CD4-positive, CD25-positive, alpha-beta regulatory T cell (primary cell): ENCODE results near the gene TXNDC9. TPM values are rescaled to one million over a fixed set of nuclear protein-coding genes. Genes with fewer than 3 reads are reported as not detected.
"Not testable (repeated sequence)": the region's sequence is repeated elsewhere in the genome, so short reads cannot be mapped to it uniquely, and the experiment has no call there.

Experiments
- ATAC-seq, 2 donors: fragments of 150-1000 bp; cut with Tn5 transposase; one replicate each; pipeline ENCODE4 v1.10.0; 2021; ENCODE audit warnings: low read depth in 2 of 2, moderate number of reproducible peaks in 2 of 2, moderate library complexity in 1 of 2
- DNase-seq, 3 donors: peaks; one replicate each; pipeline versions ENCODE4 v3.0.0 to v3.0.0-alpha.2; 2012 to 2022; ENCODE audit warnings: mixed read lengths in 1 of 3
- H3K27ac ChIP-seq: one replicate; pipeline ENCODE4 v1.7.0; 2013; ENCODE audit warnings: mild to moderate bottlenecking, low read length; ENCODE audit not compliant: insufficient read depth, poor library complexity, severe bottlenecking
- H3K27me3 ChIP-seq: one replicate; pipeline ENCODE4 v1.7.0; 2013; ENCODE audit warnings: low read length; ENCODE audit not compliant: control insufficient read depth, insufficient read depth
- H3K36me3 ChIP-seq: one replicate; pipeline ENCODE4 v1.7.0; 2013; ENCODE audit warnings: mild to moderate bottlenecking, low read length, moderate library complexity; ENCODE audit not compliant: control insufficient read depth, insufficient read depth
- H3K4me1 ChIP-seq: 2 replicates; pipeline ENCODE4 v1.7.0; 2013; ENCODE audit warnings: mild to moderate bottlenecking, low read length; ENCODE audit not compliant: insufficient read depth, control insufficient read depth, poor library complexity, severe bottlenecking
- H3K4me3 ChIP-seq: one replicate; pipeline ENCODE4 v1.7.0; 2013; ENCODE audit warnings: low read depth, mild to moderate bottlenecking, low read length, moderate library complexity
- H3K9me3 ChIP-seq, 2 experiments: 1 replicate in 1 of 2; 2 replicates in 1 of 2; pipeline ENCODE4 v1.7.0; 2013; ENCODE audit warnings: low read length in 2 of 2, mild to moderate bottlenecking in 1 of 2, moderate library complexity in 1 of 2; ENCODE audit not compliant: control insufficient read depth in 2 of 2
- H3K27ac Mint-ChIP-seq, 3 donors: one replicate each; pipeline ENCODE4 v1.8.0; 2020 to 2022; ENCODE audit warnings: mild to moderate bottlenecking in 3 of 3, mixed read lengths in 3 of 3, moderate library complexity in 2 of 3
- H3K27me3 Mint-ChIP-seq: one replicate; pipeline ENCODE4 v1.8.0; 2022; ENCODE audit warnings: mild to moderate bottlenecking, mixed read lengths
- H3K36me3 Mint-ChIP-seq: one replicate; pipeline ENCODE4 v1.8.0; 2020; ENCODE audit warnings: mixed read lengths
- H3K4me1 Mint-ChIP-seq, 4 donors: one replicate each; pipeline ENCODE4 v1.8.0; 2020 to 2022; ENCODE audit warnings: mixed read lengths in 4 of 4, mild to moderate bottlenecking in 1 of 4
- H3K4me3 Mint-ChIP-seq, 4 donors: one replicate each; pipeline ENCODE4 v1.8.0; 2020 to 2022; ENCODE audit warnings: mild to moderate bottlenecking in 4 of 4, mixed read lengths in 4 of 4, moderate library complexity in 3 of 4
- H3K9me3 Mint-ChIP-seq, 7 donors: one replicate each; pipeline ENCODE4 v1.8.0; 2020 to 2022; ENCODE audit warnings: mixed read lengths in 7 of 7, mild to moderate bottlenecking in 3 of 7, moderate library complexity in 2 of 7
- polyA plus RNA-seq, 4 donors: library from polyadenylated mRNA; unstranded; fragments of 300-500 nt; fragmentation: Illumina TruSeq; gene quantifications; one replicate each; pipeline ENCODE4 v1.2.3, GENCODE V29; 2021
- total RNA-seq: library from RNA; stranded (reverse); gene quantifications from one replicate; pipeline ENCODE4 v1.2.3, GENCODE V29; 2022

Gene TXNDC9
- total and polyA plus RNA-seq, 5 donors from 2014 or later, result 15.1 to 83.6 (median 69.7) TPM

DNA sequence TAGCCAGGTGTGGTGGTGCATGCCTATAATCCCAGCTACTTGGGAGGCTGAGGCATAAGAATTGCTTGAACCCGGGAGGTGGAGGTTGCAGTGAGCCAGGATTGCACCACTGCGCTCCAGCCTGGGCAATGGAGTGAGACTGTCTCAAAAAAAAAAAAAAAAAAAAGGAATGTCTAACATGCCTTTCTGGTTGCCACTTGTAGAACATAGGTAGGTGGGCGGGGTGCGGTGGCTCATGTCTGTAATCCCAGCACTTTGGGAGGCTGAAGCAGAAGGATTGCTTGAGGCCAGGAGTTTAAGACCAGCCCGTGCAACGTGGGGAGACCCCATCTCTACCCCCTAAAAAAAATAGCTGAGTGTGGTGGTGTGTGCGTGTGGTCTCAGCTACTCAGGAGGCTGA lies 9.3 kb upstream of the TXNDC9 start:
- not testable (repeated sequence) for H3K27ac ChIP-seq, H3K27me3 ChIP-seq, H3K36me3 ChIP-seq, H3K9me3 ChIP-seq, H3K27me3 Mint-ChIP-seq, H3K4me3 Mint-ChIP-seq, H3K9me3 Mint-ChIP-seq, H3K4me3 ChIP-seq, H3K36me3 Mint-ChIP-seq, DNase-seq, ATAC-seq
- peak overlapping the region in 1 of 3 donors; percentile 37 for H3K27ac Mint-ChIP-seq
- H3K4me1 ChIP-seq, result peaks cover 17% of the 10 kb centered on the region
- peaks cover 35 to 78% (median 51%) of the 10 kb centered on the region in 4 donors for H3K4me1 Mint-ChIP-seq

DNA sequence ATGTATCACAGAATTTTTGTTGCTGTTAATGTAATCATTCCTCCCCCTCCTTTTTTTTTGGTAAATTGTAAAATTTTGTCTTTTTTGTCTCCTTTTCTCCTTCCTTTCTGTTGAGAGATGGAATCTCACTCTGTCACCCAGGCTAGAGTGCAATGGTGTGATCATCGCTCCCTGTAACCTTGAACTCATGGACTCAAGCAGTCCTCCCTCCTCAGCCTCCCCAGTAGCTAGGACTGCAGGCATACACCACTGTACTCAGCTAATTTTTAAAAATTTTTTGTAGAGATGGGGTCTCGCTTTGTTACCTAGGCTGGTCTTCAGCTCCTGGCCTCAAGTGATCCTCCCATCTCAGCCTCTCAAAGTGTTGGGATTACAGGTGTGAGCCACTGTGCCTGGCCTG lies 6.4 kb upstream of the TXNDC9 start:
- no peaks in the 10 kb centered on the region for H3K27me3 ChIP-seq
- DNase-seq (no peak), ATAC-seq (no peak)
- peaks cover 4% of the 10 kb centered on the region for H3K36me3 ChIP-seq
- peak overlapping the region in 2 of 3 donors; percentile 32 to 89 for H3K27ac Mint-ChIP-seq
- no peak overlapping the region for H3K4me3 ChIP-seq
- no peaks in the 10 kb centered on the region for H3K9me3 Mint-ChIP-seq
- H3K4me1 Mint-ChIP-seq, result peaks cover 22 to 68% (median 37%) of the 10 kb centered on the region in 4 donors
- H3K27ac ChIP-seq, result no peak overlapping the region
- no peaks in the 10 kb centered on the region for H3K27me3 Mint-ChIP-seq
- peaks cover 13% of the 10 kb centered on the region for H3K4me1 ChIP-seq
- no peaks in the 10 kb centered on the region for H3K9me3 ChIP-seq
- H3K36me3 Mint-ChIP-seq, result peaks cover 9% of the 10 kb centered on the region
- no peak overlapping the region for H3K4me3 Mint-ChIP-seq

DNA sequence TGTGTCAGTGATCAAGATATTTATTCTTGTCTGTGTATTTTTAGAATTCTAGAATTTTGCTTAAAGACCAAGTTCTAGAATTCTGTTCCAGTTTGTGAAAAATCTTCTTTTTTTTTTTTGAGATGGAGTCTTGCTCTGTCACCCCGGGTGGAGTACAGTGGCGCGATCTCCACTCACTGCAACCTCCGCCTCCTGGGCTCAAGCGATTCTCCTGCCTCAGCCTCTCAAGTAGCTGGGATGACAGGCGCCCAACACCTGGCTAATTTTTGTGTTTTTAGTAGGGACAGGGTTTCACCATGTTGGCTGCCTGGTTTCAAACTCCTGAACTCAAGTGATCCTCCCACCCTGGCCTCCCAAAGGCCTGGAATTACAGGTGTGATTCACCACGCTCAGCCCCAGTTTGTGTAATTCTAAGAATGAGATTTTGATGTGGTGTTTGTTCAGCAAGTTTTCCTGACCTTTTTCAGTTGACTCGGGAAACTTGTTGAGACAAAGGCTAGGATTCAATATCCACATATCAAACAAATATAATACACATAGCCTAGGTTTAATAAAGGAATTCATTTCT lies 4.6 kb upstream of the TXNDC9 start:
- Mint-ChIP-seq H3K27me3 (no peaks in the 10 kb centered on the region), H3K4me3 (peak overlapping the region in 1 of 4 donors; percentile 33), H3K9me3 (no peaks in the 10 kb centered on the region), H3K27ac (peak overlapping the region in 2 of 3 donors; percentile 20 to 38), H3K36me3 (peaks cover 9% of the 10 kb centered on the region), H3K4me1 (peaks cover 14 to 57% (median 30%) of the 10 kb centered on the region in 4 donors)
- Histone ChIP-seq H3K27ac (no peak overlapping the region), H3K27me3 (no peaks in the 10 kb centered on the region), H3K36me3 (peaks cover 4% of the 10 kb centered on the region), H3K4me3 (peak overlapping the region; percentile 8), H3K4me1 (peaks cover 14% of the 10 kb centered on the region), H3K9me3 (no peaks in the 10 kb centered on the region)
- ATAC-seq (no peak), DNase-seq (no peak)

DNA sequence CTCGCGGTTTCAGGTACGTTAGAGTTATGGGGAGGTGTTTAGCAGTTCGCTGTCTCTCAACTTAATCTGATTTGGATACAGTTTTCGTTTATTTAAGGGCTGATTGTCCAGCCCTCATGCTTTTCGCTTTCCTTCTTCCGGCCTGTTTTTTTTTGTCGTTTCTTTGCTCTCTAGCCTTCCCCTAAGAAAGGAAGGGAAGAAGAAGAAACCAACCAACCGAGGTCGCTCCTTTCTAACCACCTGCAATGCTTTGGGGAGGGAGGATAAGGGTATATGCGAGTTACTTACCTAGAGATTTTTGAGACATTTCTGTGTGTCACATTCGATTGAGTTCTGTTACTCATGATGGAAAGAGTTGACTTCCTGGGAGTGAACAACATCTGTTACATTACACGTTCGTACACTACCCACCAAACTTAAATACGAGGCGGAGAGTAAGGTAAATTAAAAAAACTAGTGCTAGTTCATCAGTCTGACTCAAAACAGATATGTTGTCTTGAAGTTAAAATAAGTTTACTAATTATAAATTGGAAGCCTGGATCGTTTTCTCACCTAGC lies 2.0 kb upstream of the TXNDC9 start:
- Mint-ChIP-seq H3K27me3 (no peaks in the 10 kb centered on the region), H3K9me3 (no peaks in the 10 kb centered on the region), H3K27ac (no peak overlapping the region), H3K36me3 (peaks cover 7% of the 10 kb centered on the region), H3K4me3 (no peak overlapping the region), H3K4me1 (peaks cover 25 to 48% (median 36%) of the 10 kb centered on the region in 4 donors)
- H3K4me3 ChIP-seq, result peak overlapping the region; percentile 91
- ATAC-seq (no peak), DNase-seq (peak in 2 of 3 donors; percentile 13 to 47)
- no peaks in the 10 kb centered on the region for H3K9me3 ChIP-seq
- H3K27me3 ChIP-seq, result no peaks in the 10 kb centered on the region
- peaks cover 36% of the 10 kb centered on the region for H3K4me1 ChIP-seq
- H3K27ac ChIP-seq, result peak overlapping the region; percentile 86
- no peaks in the 10 kb centered on the region for H3K36me3 ChIP-seq

DNA sequence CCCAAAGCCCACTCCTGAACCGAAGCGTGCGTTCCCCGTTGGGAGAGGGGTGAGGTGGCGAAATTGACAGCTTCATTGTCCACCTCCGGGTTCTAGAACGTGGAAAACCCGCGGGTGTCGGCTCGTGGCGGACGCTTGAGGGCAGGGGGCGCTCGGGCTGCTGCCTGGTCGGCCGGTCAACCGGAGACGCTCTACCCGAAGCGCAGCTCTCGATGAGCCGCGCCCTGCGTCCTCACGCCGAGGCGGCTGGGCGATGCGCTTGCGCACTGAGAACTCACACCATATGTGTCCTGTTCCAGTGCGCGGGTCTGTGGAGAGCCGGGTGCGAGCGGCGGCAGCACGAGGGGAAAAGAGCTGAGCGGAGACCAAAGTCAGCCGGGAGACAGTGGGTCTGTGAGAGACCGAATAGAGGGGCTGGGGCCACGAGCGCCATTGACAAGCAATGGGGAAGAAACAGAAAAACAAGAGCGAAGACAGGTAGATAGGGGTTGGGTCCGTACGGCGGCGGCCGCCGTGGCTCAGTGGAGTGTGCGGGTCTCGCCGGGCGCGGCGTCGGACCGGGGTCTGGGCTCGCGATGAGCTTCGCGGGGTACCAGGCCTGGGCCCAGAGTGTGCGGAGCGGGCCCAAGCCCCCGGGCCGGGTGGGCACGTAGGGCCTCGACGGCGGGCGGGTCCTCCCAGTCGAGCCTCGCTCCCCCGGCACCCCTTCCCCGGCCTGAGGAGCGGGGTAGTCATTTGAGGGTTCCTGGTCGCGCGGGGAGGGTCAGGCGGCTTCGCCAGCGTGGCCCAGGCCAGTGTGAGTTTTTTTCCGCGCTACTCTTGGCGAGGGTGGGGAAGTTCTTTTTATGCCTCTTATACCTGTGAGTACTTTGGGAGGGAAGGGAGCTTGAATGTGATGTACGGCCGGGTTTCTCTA lies 1.2 kb upstream of the TXNDC9 start, which contains the start of gene EIF5B:
Gene EIF5B, plus strand, starts transcription at position 277 of the 916 bp plus-strand sequence. Its CDS starts 166 bp downstream, at position 443.
- Histone ChIP-seq H3K9me3 (no peaks in the 10 kb centered on the region), H3K27ac (peak within 1 kb of the TSS; percentile 86), H3K4me3 (peak within 1 kb of the TSS; percentile 93), H3K27me3 (no peaks in the 10 kb centered on the region), H3K36me3 (peaks cover 4% of the 10 kb centered on the region), H3K4me1 (peaks cover 36% of the 10 kb centered on the region)
- ATAC-seq, result peak; percentile 76 to 78
- no peaks in the 10 kb centered on the region for H3K27me3 Mint-ChIP-seq
- peaks cover 29 to 48% (median 38%) of the 10 kb centered on the region in 4 donors for H3K4me1 Mint-ChIP-seq
- H3K27ac Mint-ChIP-seq, result no peak within 1 kb of the TSS
- DNase-seq, result peak; percentile 84 to 96 (median 88)
- no peaks in the 10 kb centered on the region for H3K9me3 Mint-ChIP-seq
- no peak within 1 kb of the TSS for H3K4me3 Mint-ChIP-seq
- H3K36me3 Mint-ChIP-seq, result peaks cover 14% of the 10 kb centered on the region

DNA sequence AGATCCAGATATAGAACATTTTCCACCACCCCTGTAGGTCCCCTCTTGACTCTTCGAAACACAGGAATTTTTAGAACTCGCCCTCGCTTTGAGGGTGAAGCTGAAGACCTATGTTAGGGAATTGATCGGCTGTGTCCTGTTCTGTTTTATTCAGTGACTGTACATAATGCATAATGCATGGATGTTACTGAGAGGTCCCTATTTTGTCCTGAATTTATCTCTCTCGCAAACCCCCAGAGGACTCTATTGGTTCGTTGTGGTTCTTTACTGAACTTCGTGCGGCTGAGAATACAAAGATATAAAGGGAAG lies 625 bp upstream of the TXNDC9 start:
- Mint-ChIP-seq H3K9me3 (no peaks in the 10 kb centered on the region), H3K36me3 (peaks cover 20% of the 10 kb centered on the region), H3K4me1 (peaks cover 27 to 45% (median 35%) of the 10 kb centered on the region in 4 donors), H3K27me3 (no peaks in the 10 kb centered on the region), H3K4me3 (no peak overlapping the region), H3K27ac (no peak overlapping the region)
- peaks cover 10% of the 10 kb centered on the region for H3K36me3 ChIP-seq
- H3K27me3 ChIP-seq, result no peaks in the 10 kb centered on the region
- ATAC-seq (peak; percentile 0 to 1), DNase-seq (no peak)
- H3K9me3 ChIP-seq, result no peaks in the 10 kb centered on the region
- peak overlapping the region; percentile 86 for H3K27ac ChIP-seq
- H3K4me3 ChIP-seq, result peak overlapping the region; percentile 93
- peaks cover 36% of the 10 kb centered on the region for H3K4me1 ChIP-seq

DNA sequence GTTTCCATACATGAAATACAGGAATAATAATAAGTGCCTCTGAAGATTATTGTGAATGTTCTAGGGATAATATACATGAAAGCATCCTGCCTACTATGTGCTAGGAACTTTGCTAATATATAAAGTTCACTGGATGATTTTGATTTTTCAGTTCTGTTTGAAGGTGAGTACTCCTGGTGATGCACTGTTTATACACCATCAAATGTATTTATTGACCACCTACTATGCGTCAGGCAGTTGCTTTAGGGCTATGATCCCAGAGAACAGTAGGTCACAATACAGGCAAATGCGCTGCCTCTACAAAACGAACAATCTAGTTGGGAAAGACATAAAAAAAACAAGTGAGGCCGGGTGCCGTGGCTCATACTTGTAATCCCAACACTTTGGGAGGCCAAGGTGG lies 10.7 kb downstream of the TXNDC9 start:
- DNase-seq (no peak), ATAC-seq (no peak)
- H3K27ac Mint-ChIP-seq, result no peak overlapping the region
- no peaks in the 10 kb centered on the region for H3K27me3 ChIP-seq
- H3K4me1 ChIP-seq, result no peaks in the 10 kb centered on the region
- H3K36me3 Mint-ChIP-seq, result peaks cover 34% of the 10 kb centered on the region
- H3K9me3 ChIP-seq, result no peaks in the 10 kb centered on the region
- H3K27ac ChIP-seq, result no peak overlapping the region
- no peak overlapping the region for H3K4me3 ChIP-seq
- no peaks in the 10 kb centered on the region for H3K27me3 Mint-ChIP-seq
- H3K9me3 Mint-ChIP-seq, result no peaks in the 10 kb centered on the region
- H3K36me3 ChIP-seq, result peaks cover 84% of the 10 kb centered on the region
- peaks cover 0 to 12% (median 12%) of the 10 kb centered on the region in 4 donors for H3K4me1 Mint-ChIP-seq
- no peak overlapping the region for H3K4me3 Mint-ChIP-seq
